ENCODE data around the gene FHIT.

The FHIT gene

GRCh38 chr3:60884005-60884404, 367.2 kb downstream of the FHIT start:
- no peak for DNase-seq (ENCODE audit: insufficient read length, low spot score)
- FAIRE-seq = no peak
- TF ChIP-seq, protein P1, sequence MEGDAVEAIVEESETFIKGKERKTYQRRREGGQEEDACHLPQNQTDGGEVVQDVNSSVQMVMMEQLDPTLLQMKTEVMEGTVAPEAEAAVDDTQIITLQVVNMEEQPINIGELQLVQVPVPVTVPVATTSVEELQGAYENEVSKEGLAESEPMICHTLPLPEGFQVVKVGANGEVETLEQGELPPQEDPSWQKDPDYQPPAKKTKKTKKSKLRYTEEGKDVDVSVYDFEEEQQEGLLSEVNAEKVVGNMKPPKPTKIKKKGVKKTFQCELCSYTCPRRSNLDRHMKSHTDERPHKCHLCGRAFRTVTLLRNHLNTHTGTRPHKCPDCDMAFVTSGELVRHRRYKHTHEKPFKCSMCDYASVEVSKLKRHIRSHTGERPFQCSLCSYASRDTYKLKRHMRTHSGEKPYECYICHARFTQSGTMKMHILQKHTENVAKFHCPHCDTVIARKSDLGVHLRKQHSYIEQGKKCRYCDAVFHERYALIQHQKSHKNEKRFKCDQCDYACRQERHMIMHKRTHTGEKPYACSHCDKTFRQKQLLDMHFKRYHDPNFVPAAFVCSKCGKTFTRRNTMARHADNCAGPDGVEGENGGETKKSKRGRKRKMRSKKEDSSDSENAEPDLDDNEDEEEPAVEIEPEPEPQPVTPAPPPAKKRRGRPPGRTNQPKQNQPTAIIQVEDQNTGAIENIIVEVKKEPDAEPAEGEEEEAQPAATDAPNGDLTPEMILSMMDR (IDR thresholded peaks at IDR 0.05; ENCODE audit: insufficient read depth, missing control alignments) = no peak

- no peak for FAIRE-seq
- TF ChIP-seq, protein P1 (IDR thresholded peaks at IDR 0.05; ENCODE audit: insufficient read depth, missing control alignments) = no peak
- no peak for DNase-seq (ENCODE audit: insufficient read length, low spot score)
Measured at GRCh38 chr3:60877188-60877587, 374.1 kb downstream of the FHIT start.

DNA sequence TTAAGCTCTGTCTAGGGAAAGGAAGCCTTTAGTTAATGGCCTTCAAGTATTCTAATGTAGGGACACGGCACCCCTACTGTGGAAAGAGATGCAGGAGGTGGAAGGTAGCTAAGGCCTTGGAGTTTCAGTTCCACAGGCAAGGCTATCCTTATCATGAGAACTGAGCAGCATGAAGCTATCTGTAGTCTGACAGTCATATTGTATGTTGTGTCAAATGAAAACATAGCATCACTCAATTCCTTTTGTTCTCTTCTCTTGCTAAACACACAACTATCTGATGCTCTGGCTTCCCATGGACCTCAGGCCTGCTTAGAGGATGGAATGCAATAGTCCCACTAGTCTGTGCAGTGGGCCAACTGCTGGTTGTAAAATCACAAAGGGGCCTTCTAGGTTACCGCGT, 380.9 kb downstream of the FHIT start:
- DNase-seq (ENCODE audit: insufficient read length, low spot score) (no peak), FAIRE-seq (no peak)
- TF ChIP-seq, protein P1 (IDR thresholded peaks at IDR 0.05; ENCODE audit: insufficient read depth, missing control alignments) = no peak

DNA sequence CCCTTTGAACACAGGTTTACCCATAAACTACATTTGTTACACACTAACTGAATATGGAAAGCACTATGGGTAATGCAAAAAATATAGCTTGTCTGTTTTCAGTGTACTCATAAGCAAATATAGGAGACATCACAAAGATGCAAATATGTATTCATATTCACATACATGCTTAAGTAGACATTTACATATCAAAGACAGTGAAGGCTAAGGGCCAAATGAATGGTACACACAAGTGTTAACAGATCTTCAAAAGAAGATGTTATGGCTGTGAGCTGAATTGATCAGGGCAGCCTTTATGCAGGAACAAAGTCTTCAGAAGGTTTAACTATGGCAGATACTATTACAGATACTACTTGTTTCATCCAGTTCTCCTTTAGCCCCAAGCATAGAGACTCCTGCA, 384.1 kb downstream of the FHIT start:
- FAIRE-seq (no peak), DNase-seq (ENCODE audit: insufficient read length, low spot score) (no peak)
- TF ChIP-seq, protein P1 (IDR thresholded peaks at IDR 0.05; ENCODE audit: insufficient read depth, missing control alignments) = no peak

GRCh38 chr3:60856257-60857046, 394.8 kb downstream of the FHIT start:
- FAIRE-seq (no peak), DNase-seq (ENCODE audit: insufficient read length, low spot score) (no peak)
- TF ChIP-seq, protein P1 (IDR thresholded peaks at IDR 0.05; ENCODE audit: insufficient read depth, missing control alignments) = no peak

- no peak for FAIRE-seq
- no peak for DNase-seq (ENCODE audit: insufficient read length, low spot score)
- TF ChIP-seq, protein P1 (IDR thresholded peaks at IDR 0.05; ENCODE audit: insufficient read depth, missing control alignments) = no peak
Measured at GRCh38 chr3:60855250-60855649, 396.0 kb downstream of the FHIT start.

DNA sequence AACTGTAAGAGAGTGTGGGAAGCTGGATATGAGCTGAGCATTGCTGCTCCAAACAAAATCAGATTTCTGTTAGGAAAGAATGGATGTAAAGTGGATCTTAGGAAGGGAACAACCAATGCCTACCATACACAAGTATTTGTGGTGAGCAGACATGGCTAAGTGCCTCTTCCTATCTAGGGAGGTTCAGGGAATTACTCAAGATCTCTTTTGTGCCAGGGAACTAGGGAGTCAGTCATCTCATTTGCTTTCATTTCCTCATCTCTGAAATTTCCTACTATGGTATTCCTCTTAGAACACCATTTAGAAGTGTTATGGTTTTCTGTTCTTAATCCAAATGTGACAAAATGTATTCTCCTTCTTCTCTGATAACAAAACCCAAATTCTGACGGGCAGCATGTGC, 396.5 kb downstream of the FHIT start:
- FAIRE-seq (no peak), DNase-seq (ENCODE audit: insufficient read length, low spot score) (no peak)
- TF ChIP-seq, protein P1 (IDR thresholded peaks at IDR 0.05; ENCODE audit: insufficient read depth, missing control alignments) = no peak

Data from D721Med (cell line).